Activated T-cell treated with anti-CD3 and anti-CD28 coated beads for 24 hours (primary cell): ENCODE results near the gene GABRR1.

Experiments
- DNase-seq: peaks from one replicate; pipeline ENCODE4 v3.0.0-alpha.2; 2020; ENCODE audit warnings: low read depth

GABRR1 gene

DNA sequence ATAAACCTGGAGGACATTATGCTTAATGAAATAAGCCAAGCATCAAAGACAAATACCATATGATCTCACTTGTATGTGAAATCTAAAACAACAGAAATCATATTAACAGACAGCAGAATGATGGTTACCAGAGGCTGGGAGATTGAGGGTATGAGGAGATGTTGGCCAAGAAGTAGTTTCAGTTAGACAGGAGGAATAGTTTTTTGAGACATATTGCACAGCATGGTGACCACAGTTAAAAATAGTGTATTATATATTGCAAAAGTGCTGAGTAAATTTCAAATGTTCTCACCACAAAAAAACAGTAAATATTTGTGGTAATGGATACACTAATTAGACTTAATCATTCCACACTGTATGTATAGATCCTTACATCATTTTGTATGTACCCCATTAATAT lies 1.8 kb downstream of the GABRR1 start:
- DNase-seq = no peak

DNA sequence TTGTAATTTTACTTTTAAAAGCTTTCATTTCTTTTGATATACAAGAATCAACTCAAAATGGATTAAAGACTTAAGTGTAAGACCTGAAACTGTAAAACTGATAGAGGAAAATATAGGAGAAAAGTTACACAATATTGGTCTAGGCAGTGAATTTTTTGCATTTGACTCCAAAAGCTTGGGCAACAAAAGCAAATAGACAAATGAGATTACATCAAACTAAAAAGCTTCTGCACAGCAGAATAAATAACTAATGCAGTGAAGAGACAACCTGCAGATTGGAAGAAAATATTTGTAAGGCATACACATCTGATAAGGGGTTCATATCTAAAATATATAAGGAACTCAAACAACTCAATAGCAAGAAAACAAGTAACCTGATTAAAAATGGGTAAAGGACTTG lies 3.0 kb downstream of the GABRR1 start:
- DNase-seq = no peak

DNA sequence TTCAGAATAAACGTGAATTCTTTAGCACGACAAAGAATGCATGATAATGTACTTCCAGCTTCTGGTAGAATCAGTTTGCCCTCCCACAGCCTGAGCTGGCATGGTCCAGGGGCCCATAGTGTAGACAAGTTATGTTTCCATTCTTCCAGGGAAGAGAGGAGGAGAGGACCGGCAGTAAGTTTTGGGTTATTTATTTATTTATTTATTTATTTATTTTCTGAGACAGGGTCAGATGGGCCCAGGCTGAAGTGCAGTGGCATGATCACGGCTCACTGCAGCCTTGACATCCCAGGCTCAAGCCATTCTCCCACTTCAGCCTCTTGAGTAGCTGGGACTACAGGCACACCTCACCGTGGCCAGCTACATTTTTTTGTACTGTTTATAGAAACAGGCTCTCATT lies 4.7 kb downstream of the GABRR1 start:
- no peak for DNase-seq

DNA sequence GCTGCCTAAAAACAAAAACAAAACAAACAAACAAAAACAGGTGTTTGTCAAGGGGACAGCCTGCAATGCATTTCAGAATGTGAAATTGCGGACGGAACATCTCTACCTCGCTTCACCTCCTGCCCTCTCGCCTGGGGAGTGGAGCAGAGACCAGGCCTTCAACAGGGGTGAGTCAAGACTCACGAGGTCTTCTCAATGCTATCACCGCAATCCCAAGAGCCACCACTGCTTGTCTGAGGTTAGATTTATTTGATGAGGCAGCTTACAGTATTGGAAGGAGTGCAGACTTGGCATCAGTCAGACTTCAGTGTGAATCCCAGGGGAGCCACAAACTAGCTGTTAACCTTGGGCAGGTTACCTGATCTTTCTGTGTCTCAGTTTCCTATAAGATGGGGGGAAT lies 7.7 kb downstream of the GABRR1 start:
- DNase-seq = no peak

DNA sequence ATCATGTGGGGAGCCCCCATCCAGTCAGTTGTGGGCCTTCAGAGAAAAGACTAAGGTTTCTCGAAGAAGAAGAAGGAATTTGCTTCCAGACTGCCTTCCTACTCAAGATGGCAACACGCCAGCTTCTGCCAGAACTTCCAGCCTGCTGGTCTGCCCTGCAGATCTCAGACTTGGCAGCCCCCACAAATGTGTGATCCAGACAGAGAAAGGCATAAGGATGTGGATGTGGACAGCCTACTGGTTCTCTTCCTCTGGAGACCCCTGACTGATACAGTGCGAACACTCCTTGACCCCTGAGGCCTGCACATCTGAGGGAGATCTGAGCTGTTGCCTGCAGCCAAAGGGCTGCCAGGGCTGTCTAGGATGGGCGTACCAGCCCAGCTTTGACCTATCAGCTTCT lies 8.6 kb downstream of the GABRR1 start:
- no peak for DNase-seq

DNA sequence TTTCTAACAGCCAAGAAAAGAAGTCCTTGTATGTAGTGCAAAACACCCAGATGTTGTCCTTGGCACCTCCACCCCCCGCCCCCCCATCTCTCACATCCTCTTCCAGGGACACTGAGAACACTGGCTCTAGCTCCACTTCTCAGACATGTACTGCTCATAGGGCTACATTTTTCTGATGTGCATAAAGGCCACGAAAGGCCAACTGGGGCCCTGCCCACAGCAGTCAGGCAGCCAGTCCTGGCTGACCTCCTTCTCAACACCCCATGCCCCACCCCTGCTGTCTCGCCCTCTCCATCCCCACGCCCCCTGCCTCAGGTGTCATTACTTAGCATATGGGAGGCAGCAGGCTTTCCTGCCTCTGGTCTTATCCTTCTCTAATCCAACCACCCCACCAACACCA lies 11.3 kb downstream of the GABRR1 start:
- no peak for DNase-seq

DNA sequence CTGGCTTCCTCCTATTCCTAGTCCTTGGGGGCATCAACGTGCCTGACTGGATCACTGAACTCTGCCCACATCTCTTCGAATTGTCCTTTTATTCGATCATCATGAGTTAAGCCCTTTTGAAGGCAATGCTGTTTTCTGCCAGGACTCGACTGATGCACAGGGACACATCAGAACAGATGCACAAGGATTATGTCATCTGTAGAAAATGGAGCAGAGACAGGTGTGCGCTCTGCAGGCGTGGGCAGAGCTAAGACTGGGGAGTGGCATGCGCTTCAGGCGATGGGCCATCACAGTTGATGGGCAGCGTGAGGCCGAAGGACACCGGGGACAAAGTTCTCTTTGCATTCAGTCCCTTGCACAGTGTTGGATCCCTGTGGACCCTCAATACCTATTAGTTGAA lies 13.1 kb downstream of the GABRR1 start:
- DNase-seq = no peak

DNA sequence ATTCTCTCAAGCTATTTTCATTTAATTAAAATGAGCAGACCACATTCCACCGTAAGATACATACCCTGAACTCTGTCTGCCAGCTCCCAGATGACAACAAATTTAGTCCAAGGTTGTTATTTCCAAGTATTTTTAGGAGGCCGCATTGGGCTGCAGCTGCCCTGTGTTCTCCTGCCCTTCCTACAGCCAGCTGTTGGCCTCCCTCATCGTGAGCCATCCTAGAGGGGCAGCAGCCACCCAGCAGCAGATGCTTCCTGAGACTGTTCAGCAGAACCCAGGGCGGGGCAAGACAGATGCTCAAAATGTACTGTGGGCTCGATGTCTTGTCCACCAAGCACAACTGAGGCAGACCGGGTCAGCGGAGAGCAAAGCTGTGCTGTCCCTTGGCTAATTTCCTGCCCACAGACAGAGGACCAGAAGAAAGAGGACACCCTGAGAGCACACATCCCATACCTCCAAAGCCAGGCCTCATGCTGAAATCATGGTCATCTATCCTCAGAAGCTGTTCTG lies 16.4 kb downstream of the GABRR1 start:
- DNase-seq = no peak

DNA sequence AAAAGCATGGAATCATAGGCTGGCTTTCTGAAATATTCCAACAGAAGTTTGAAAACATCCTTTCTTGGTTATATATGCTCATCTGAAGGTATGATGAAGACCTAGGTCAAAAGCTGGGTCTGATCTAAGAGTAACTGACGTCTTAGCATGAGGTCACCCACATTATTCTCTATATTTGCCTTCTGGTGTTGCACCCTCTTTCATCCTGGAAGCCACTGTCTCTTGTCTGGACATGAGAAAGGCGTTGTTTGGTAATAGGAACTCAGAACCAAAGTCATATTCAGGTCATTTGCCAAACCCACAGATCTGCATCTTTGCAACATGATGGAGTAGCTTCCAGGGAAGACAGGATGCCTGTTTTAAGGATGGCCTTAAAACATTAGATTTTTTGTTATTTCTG lies 17.6 kb downstream of the GABRR1 start:
- no peak for DNase-seq

DNA sequence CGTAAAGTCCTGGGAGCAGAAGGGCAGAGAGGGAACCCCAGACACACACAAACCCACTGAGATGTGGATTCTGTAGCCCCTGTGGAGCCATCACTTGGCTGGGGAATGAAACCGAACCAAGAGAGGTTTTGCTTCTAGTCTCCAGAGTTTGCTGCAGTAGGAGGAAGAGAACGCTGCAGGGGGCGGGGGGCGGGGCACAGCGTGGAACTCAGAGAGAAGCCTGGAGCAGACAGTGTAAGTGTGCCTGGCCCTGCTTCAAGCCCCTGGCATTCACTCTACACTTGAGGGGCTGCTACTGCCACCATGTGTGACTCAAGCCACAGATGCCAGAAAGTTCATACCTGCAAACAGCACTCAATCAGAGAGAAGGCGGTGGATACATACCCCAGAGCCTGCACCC lies 18.9 kb downstream of the GABRR1 start:
- no peak for DNase-seq

DNA sequence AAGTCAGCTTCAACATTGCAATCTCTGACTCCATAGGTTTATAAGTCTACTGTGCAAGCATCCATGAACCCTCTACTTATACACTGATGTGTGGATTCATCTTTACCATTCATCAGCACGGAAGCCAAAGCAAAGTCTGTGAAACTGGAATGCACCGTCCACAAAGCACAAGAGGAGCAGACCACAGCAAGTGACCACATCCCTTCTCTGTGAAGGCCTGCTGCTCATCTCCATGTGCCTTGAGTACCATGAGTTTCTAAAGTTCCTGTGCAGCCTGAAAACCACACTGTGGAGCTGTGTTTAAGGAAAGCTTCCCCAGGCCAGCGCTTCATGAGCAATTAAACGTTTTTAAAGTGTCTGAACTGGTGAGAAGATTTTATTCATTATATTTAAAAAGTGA lies 20.0 kb downstream of the GABRR1 start:
- no peak for DNase-seq

DNA sequence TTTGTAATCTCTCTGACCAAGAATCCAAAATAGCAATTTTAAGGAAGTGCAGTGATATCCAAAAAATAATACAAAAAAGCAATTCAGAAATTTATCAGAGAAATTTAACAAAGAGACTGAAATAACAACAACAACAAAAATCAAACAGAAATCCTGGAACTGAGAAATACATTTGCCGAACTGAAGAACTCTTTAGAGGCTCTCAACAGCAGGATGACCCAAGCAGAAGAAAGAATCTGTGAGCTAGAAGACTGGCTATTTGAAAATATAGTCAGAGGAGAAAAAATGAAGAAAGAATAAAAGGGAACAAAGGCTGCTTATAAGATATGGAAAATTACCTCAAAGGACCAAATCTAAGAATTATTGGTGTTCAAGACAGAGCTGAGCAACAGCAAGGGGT lies 22.6 kb downstream of the GABRR1 start:
- no peak for DNase-seq

DNA sequence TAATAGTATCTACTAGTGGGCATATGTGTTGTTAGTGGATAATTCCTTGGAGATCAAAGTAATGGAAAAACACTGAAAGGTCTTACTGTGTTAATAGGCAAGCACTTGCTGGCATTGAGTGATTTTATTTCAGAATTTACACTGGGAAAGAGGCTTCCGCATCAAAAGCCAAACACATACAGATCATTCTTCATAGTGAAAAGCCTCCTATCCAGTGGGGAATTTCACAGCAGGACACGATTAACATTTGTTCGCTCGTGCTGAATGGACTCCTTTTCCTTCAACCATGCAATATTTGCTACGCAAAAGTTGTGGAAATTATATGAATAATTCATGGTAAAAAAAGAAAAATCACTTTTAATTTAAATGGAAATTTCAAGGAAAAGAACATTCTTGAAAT lies 26.4 kb downstream of the GABRR1 start:
- DNase-seq = no peak

DNA sequence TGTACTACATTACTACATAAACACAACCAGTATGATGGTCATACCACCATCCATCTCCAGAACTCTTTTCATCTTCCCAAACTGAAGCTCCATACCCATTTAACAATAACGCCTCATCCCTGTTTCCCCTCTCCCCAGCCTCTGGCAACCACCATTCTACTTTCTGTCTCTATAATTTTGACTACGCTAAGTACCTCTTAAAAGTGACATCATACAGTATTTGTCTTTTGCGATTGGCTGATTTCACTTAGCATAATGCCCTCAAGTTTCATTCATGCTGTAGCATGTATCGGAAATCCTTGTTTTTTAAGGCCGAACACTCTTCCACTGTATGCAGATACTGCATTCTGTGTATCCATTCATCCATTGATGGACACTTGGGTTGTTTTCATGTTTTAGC lies 29.7 kb downstream of the GABRR1 start:
- no peak for DNase-seq

DNA sequence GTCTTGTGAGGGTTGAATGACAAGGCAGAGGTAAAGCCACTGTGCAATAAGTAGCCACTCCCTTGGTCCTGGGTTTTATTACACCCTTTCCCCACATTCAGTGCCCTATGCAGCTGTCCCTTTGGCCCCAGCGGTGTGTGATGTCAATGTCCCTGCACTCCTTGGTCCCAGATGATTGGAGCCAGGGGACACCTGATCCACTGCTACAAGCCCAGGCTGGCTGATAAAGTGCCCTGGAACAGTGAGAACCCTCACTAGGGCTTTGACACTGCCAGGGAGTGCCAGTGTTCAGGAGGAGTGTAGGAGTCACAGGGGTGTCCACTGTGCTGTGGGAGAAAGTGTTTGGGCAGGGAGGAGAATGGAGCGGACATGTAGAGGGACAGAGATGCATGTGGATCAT lies 30.4 kb downstream of the GABRR1 start:
- no peak for DNase-seq

DNA sequence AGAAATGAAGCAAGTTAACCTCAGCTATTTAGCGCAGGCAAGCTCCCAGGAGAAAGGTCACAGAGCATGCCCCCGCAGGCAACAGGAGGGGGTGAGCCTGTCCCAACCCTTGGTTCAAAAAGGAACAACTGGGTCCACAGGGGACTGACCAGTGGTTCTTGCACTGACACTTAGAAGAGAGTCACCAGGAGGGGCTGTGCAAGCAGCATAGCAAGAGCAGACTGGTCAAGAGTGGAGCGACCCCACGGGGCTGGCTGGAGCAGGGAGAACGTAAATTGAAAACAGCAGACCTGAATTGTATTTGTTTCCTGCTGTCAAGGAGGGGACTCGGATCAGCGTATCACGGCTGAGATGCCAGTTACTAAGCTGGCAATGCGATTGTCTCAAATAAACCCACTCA lies 32.8 kb downstream of the GABRR1 start:
- no peak for DNase-seq

DNA sequence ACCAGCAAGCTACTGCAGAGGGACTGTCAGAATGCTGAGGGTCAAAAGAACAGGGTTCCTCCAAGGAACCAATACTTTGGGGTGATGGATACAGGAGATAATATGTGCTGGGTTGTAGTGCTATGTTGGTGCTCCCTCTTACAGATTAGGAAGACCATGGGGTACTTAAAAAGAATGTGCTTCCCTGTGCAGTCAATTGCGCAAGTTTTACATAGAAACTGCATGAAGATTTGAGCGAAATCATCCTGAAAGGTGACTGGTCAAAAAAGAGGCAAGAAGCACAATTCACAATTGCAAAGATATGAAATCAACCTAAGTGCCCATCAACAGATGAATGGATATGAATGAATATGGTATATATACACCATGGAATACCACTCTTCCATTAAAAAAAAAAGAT lies 33.9 kb downstream of the GABRR1 start:
- no peak for DNase-seq

DNA sequence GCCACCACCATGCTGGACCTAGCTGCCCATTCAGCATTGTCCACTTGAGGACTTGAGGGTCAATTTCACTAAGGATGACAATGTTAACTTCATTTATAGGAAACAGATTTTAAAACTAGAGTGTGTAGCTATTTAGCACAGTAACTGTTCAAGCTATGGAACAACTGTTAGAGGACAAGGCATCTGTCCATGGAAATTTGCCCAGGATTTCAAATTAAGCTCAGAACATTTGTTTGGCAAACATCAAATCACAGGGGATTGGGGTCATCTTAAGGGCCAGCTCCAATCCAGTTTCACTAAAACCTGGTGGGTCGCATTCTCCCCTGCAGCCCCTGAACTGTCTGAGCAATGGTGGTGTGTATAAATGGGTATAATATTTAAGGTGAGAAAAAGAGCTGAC lies 36.2 kb downstream of the GABRR1 start:
- DNase-seq = no peak

DNA sequence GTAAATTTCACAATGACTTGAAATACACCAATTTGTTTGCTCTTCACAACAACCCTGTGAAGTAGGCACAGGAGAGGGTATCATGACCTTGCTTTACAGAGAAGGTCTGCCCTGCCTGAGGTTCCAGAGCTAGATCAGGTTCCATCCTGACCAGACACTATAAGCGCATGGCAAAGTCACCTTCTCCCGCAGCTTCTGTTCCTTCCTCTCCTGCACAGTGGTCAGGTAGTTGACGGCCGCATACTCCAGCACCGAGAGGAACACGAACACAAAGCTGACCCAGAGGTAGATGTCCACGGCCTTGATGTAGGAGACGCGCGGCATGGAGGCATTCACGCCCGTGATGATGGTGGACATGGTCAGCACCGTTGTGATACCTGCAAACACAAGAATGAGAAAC lies 37.0 kb downstream of the GABRR1 start:
- no peak for DNase-seq

DNA sequence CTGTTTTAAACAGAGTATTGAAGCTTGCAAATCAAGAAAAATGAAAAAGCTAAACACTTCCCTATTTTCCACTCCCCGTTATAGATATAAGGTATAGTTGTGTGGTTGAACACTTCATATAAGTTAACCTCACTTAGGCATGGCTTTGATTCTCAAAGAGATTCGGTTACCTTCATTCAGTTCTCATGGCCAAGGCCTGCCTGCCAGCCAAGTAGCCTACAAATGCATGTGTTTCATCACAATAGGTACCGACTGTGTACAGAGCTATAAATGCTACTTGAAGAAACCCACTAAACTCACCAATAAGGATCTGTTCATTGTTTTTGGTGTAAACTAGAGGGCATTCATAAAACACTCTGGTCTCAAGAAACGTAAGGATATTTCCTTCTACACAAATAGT lies 43.5 kb downstream of the GABRR1 start:
- DNase-seq = no peak

DNA sequence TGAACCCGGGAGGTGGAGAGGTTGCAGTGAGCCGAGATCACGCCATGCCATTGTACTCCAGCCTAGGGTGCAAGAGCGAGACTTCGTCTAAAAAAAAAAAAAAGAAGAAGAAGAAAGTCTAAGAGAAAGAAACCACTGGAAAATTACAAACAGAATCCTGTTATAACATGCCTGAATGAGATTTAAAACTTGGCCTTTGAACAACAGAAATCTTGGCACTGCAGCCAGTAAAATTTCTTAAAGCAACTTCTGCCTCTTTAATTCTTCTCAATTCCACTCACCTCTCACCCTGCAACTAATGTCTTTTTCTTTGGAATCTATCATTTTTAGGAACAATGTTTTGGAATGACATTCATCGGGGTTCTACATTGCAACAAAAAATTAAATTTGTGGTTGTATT lies 45.0 kb downstream of the GABRR1 start:
- no peak for DNase-seq

DNA sequence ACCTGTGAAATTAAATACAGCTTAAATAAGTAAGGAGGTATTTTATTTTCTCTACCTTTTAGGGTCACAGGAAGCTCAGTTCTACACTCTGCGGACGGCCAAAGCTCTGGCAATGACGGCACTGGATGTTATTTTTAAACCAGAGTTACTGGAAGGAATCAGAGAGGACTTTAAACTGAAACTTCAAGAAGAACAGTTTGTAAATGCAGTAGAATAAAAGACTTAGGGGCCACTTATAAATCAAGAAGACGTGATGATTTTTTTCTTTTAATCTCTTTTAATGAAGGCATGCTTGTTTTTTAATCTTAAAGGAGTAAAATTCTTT lies 55.1 kb downstream of the GABRR1 start:
- DNase-seq = no peak

DNA sequence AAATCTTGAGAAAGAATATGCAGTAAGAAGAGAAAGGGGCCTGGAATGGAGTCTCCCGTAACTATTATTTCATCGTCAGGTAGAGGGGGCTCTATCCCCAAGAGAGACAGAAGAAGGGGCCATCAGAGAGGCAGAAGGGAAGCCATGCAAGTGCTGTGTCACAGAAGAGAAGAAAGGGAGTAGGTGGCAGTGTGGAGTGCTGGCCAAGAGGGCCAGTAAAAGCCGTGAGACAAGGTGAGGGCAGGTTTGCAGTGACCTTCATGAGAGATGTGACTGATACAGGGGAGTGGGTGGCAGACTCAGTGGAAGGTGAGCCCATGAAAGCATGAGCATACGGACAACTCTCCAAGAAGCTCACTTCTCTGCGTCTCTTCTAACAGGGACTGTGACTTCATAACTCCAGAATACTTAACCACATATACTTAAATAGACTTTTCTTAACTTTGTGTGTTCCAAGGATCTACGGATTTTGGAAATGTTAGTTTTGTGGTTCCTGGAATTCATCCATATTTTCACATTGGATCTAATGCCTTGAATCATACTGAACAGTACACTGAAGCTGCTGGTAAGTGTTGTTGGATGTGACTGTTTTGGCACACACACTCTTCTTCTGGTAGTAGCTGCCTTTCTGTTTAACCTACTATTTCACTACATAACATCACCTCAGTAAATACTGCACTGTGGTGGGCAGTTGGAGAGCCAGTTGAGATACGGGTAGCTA lies 55.7 kb downstream of the GABRR1 start:
- no peak for DNase-seq

DNA sequence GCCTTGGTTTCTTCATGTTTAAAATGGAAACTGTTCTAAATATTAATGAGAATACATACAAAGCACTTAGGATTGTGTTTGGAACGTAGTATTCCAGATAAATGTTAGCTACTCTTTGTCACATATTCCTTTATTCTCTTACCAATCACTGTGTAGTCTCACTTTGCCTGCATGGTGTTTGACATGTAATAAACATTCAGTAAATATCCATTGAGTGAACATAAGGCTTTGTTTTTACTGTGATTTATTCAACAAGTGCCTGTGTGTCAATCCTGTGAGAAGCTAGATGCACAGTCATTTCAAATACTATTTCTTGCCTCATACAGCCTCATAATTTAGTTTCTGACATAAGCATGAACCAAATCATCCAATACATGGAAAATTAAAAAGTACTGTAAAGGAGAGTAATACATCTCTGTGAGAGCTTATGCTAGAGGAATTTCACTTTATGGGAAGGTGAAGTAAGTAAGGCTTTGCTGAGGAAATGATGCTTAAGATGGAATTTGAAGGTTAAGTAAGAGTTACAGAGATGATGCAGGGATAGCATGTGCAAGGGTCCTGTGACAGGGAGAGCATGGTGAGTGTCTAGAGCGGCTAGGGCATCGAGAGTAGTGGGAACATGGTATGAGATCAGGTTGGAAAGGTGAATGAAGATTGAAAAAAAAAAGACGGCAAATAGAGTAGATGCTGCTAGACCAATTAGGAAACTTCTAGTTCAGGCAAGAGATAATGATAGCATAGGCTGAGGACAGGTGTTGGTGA lies 56.6 kb downstream of the GABRR1 start:
- DNase-seq = no peak
